DMS53 treated with DMSO at 0.1 percent for 48 hours (cell line): ENCODE data around the gene RPP30.

Experiments
- DNase-seq: peaks from one replicate; lab custom pipeline; 2025; ENCODE audit not compliant: unreplicated experiment; lab: John Stamatoyannopoulos, UW

RPP30 gene

DNA sequence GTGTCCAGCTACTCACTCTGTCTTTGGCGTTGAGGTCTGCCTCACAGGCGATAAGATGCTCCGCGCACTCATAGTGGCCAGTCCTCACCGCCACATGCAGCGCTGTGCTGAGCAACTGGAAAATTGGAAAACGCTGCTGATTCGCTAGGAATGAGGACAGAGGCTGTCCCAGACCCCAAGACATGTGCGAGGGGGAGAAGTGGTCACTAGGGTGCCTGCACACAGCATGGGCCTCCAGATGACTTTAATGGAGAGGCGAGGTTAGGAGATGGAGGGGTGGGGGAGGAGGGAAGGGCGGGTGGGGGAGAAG lies 43.9 kb downstream of the RPP30 start:
- no peak for DNase-seq

DNA sequence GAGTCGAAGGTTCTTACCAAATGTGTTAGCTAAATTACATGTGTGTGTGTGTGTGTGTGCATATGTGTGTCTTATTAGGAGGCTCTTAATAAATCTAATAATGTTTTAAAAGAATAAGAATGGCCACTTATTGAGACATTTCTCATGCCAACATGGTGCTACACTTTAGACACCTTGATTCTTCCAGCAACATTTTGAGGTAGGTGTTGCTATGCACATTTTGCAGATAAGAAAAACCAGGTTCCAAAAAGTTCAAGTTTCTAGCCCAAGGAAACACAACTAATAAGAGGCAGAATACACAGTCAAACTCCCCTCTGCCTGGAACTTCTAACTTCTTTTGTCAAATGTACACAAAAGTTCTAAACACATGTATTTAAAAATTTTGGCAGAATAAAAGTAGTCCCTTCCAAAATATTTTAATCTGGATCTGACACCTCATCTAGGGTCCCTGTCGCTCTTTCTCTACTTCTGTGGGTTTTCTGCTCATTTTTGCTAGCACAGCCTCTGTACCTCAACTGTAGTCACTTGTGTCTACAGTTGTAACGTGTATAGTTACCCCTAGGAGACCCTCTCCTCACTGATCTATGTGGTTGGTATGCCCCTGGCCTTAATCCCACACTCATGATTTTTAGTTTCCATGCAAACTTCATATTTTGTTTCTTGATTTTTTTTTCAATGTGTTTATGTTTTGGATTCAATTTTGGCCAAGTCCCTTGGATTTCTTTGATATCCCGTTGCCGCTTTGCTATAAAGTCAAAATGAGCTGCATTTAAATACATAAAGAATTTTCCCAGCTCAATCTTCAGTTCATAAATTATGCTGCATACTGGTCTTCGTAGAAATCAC lies 44.8 kb downstream of the RPP30 start:
- DNase-seq: no peak

DNA sequence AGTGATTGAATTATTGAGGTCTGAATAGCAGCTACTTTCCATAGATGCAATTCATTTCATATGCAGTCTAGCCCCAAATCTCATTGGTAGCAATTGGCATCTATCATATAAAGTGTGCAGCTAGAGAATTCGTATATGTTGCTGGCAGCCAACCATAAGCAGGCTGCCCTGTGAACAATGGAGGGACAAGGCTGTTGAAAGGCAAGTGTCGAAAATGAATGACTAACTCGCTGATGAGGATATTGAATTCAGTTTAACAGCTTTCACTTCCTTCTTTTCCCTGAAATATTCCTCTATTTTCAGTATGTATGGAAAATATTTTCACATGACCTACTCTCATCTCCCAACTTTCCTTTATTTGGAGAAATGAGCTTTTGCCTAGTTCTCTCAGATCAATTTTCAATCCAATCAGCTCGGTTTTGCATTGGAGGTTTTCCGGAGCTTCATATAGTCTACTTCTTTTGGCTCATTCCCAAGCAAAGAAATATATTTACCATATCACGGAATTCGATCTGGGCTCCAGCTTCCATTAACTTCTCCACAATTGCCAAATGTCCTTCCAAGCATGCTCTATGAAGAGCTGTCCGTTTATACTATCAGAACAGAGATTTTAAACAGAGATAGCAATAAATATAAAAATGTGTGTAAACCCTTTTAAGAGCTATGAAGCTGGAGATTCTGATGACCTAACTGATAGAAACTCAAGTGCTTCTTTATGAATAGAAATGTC lies 45.6 kb downstream of the RPP30 start:
- DNase-seq: no peak

DNA sequence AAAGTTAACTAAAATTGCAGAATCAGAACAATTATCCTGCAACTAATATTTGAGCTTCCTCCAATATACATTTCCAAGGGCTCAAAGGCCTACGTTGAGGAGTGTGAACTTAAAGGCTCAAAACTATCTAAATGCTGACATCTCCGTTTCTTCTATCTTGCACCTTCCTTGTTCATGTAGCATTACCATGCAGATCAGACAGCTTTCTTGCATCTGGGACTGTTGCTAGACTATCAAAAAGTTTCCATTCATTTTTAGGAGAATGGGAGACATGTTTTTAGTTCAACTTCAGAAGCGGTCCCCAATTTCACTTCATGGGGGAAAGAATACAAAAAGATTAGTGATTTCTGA lies 46.2 kb downstream of the RPP30 start:
- no peak for DNase-seq

DNA sequence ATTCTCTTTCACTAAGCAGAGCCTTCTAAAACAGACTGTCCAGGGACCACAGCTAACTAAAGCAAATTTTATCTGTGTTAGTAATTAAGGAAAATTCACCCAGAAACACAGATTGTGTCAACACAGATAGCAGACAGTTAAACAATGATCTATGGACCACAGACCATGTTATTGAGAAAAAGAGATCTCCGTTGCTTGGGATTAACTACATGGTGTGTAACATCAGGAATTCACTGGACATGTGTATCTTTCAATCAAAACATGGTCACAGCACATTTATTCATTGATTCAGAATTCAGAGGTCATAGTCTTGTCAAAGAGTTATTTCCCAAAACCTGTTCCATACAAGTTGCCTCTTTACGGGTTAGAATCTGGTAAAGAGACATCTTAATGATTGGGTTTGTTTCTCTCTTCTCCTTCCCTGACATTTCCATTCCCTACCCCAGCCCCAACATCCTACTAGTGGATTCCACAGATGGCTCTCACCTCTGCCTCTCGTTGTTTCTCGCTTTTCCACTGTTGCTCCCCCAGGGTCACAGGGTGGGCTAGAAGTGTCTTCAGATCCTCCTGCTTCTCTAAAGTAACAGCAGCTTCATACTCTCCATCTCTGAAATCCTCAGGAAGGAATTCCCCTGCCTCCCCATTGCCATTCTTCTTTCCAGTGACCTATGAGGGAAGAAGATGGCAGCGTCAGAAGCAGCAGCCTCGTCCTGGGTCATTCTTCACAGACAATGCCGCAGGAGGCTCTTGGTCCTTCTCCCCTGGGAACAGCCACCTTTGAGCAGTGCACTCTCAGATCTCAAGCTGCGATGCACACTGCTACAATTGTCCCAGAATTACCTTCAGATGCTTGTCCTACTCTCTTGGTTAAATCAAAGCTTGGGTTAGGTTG lies 48.2 kb downstream of the RPP30 start:
- no peak for DNase-seq

DNA sequence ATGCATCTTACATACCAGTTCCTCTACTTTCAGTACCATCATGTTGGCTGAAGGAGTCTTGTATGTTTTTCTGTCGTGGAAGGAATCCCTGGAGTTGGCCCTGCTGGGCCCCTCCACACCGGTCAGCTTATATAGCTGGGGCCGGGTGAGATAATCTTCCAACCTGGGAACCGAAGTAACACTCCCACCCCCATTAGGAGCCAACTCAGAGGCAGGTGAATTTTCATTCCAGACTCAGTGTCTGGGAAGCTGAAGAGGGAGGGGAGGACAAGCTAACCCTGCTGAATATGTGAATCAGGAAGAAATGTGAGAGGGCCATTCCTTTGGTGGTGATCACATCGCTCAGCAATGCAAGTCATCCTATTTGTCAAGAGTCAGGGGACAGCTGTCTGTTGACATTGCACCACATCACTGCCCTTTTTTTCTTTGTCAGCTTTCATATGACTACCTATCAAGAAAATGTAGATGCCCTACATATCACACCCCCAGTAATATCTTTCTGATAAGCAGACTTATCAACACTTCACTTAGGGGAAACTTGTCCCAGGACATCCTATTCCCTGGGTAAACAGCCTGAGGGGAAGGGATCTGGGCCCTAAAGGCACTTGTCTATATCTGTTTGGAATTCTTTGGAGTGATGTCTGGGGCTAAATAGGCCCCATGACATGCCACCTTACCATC lies 49.4 kb downstream of the RPP30 start, which contains the start of gene ANKRD1:
Gene ANKRD1 (minus strand): TSS at position 102 of the 681 bp plus-strand sequence. CDS start 60 bp downstream, at position 42.
- peak; percentile 12 for DNase-seq

DNA sequence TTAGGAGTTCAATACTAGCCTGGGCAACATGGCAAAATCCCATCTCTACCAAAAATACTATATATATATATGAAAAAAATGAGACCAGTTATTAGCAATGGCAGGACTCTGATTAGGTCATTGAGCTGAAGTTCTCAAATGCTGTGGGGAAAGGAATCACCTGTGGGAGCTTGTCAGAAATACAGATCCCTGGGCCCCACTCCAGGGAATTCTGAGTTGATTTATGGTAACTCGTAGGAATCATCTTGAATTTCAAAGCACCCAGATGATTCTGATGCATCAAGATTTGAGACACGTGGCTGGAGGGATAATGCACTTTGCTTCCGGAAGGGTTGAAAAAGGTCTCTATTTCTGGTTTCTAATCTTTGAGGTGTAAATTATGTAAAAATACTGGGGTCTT lies 50.1 kb downstream of the RPP30 start:
- DNase-seq: no peak

DNA sequence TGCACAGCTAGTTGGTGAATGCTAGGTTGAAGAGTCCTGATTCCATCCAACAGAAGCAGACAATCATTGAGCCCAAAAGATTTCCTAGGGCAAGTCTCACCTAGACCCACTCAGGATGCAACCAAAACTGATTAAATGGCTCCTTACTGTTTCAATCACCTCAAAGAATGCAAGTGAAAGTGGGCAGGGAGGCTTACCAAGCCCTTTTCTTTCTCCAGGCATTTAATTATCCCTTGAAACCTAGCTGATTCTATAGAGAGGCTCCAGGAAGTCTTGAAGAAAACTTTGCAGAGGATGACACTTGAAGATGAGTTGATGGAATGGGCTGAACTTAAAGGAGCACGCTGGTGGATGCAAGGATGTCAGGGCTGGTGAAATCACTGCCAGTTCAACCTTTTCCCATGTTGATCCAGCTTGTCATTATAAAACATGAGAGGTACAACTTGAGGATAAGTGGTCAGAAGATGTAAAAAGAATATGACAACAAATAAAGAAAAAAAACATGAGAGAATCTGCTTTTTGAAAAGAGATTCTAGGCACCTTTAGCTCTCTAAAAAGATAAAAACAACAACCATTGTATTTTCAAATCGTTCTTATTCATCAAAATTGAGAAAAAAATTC lies 51.4 kb downstream of the RPP30 start:
- no peak for DNase-seq

DNA sequence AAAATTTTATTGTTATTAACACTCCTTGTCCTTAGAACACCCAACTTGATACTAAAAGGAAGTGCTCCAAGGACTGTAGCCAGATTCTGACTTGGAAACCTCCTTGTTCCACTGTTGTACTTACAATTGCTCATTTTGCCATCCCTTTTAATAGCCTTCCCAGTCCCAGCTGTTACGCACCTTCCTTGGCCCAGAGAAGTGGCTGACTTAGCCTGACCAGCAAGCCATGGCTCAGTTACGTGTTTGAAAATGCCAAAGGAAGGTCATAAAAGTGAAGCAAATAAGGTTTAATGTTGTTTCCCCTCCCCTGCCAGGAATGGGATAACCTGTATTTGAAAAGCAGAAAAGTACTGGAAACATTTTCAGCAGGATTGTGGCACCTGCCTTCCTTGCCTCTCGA lies 52.8 kb downstream of the RPP30 start:
- no peak for DNase-seq

DNA sequence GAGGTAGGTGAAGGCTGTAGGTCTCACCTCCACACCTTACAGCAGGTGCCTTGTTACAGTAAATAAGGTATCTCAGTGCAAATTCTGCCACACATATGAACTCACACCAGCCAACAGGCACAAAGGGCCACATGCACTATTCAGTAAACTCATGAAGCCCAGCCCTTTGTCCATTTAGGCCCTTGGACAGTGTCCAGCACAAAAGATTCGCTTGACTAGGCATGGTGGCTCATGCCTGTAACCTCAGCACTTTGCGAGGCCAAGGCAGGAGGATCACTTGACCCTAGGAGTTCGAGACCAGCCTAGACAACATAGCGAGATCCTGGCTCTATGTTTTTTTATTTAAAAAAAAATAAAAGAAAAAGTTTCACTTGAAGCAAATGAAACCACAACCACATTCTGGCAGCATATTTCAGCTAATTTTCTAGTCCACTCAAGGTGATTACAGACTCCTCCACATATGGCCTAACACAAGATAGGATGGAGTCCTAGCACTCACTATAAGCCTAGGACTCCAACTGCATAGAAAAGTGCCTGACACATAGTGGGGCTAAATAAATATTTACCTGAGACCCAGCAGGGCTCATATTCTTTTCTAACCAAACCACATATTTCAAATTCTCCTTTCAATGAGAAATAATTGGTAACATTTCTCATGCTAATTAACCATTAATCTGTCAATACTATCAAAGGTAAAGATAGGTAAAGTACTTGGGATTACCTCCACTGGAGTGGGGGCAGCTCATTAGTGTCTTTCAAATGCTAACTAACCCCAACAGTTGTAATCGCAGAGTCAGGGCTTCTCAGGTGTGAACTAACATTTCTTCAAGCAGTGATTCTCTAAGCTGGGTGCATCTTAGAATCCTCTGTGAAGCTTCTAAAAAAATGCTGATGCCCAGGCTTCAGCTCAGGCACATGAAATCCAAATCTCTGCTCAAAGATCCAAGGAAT lies 53.6 kb downstream of the RPP30 start:
- no peak for DNase-seq

DNA sequence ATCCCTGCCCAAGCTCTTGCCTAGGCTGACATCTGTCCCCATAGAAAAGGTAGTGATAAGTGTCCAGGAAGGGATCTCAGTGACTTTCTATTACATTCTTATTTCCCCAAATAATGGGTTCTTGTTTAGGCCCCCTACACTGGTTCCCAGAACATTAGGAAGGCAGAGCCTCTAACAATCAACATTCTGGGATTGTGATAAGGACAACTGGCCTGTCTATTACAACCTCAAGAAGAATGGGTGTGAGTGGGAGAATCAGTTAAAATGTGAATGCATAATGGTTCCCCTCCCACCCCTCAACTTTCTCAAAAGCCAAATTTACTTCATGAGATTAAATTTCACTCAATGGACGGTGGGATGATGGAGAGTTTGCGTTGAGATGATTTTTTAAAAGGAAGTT lies 55.5 kb downstream of the RPP30 start:
- no peak for DNase-seq

DNA sequence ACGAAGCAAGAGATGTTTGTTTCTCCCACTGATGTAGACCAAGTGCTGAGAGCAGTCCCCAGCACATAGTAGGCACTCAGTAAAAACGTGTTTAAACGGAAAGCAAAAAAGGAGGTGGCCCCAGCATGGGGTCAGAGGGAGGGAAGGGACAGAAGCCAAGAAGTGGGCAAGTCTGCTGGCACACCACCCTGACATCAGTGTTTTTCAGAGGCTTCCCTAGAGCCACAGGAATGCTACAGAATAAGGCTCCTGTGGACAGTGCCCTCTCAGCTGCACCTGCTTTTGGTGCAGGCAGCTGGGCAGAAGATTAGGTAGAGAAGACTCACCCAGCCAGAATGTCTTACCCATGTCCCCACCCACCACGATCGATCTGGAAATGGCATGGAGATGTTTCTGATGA lies 57.4 kb downstream of the RPP30 start:
- DNase-seq: no peak

DNA sequence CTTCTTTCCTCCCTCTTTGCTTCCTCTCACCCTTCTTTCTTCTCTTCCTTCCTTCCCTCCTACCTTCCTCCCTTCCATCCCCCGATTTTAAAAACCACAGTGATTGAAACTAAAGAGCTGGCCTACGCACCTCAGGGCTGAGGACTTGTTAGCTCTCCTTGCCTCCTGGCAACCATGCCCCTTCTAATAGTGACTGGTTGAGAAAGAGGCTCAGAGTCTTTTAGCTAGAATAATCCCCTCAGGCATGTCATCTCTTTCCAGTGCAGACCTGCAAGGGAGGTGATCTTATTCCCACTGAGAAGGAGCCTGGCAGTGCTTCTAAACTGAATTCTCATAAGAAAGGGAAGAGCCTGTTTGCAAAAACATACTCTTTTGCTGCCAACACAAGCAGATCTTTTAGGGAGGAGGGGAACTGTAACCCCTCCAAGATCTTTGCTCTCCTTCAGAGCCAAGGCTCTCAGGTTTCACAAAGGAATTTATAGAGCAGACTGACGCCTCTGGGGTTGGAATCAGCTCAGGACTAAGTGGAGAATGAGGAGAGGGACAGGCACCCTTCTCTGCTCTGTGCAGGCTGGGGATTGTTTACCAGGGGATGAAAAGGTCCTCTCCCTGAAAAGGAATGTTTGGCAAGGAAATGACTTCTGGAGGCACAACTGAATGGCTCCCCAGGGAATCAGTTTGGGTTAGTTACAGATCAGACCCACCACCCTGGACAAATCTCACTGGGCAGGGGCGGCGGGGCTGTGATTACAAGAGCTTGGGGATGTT lies 58.5 kb downstream of the RPP30 start:
- DNase-seq: no peak

DNA sequence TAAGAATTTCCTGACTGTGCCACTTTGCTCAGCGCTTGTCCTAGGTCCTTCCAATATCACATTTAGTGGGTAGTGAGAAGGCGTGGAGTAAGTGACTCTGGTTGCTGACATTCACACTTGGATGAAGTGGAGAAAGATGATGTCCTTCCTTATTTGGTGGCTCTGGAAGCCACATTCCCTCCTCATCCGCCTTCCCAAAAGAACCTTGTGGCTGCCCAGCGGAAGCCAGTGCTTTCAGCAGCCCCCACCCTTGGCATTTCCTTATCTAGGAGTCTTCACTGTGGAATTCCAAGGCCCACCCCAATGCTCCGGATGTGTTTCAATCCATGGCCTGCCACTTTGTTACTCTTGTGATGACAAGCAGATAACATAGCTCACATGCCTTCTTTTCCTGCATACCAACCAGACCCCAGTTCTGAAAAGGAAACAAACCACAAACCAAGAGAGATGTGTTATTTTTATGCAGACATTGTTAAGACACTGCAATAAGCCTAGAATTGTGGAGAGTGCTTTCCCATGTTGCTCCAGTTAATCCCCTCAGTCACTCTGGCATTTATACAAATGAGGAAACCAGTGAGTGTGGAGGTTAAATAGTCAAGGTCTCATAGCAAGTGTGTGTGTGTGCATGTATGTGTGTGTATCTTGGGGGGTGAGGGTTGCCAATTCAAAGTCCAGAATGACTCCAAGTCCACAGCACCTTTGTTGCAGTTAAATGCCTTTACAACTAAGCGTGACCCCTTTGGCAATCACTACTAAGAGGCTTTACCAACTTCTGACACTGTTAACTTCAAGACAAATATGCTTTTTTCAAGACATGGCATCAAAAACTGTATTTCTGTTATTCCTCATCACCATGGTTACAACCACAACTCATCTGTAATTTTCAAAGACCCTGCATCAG lies 59.4 kb downstream of the RPP30 start:
- no peak for DNase-seq

DNA sequence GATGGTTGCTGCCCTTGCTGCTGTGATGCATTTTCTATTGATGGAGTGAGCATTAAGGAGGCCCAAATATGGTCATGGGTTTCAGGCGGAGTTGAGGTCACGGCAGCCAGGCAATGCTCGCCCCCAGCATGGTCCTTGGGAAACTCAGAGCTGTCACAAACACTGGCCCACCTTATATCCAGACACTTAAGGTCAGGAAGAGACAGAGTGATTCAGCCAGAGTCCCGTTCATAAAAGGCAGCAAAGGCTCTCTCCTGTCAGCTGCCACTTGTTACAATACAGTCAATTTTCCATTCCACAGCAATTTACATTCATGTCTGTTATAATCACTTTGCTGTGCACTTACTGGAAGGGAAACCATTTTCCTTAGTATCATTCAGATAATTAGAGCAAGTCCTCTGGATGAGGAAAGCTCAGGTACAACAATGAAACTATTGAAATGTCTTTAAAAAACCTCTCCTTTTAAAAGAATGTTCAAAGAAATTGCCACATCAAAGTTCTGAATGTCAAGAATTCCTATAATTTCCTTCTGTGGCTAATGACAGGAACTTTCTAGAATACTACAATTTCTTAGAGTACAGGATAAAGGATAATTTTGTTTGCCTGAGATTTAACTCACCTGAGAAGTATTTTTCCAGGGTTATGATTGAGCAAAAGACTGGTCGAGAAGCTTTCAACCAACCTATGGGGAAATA lies 64.0 kb downstream of the RPP30 start:
- no peak for DNase-seq

DNA sequence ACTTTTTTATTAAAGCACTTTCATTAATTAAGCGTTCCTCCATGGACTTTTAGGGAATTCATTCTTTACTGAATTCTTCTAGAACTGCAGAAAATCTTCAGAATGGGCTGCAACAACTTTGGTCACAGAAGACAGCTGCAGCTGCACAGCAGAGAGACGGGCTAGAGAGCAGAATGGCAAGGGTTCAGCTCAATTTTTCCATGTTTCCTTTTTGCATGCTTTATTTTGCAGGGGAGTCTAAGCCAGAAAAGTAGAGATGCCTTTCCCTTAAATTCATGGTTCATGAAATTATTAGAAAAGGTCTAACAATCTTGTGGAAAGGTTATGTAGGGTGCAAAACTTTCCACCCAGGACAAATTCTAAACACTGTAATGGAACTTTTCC lies 64.5 kb downstream of the RPP30 start:
- DNase-seq: no peak

DNA sequence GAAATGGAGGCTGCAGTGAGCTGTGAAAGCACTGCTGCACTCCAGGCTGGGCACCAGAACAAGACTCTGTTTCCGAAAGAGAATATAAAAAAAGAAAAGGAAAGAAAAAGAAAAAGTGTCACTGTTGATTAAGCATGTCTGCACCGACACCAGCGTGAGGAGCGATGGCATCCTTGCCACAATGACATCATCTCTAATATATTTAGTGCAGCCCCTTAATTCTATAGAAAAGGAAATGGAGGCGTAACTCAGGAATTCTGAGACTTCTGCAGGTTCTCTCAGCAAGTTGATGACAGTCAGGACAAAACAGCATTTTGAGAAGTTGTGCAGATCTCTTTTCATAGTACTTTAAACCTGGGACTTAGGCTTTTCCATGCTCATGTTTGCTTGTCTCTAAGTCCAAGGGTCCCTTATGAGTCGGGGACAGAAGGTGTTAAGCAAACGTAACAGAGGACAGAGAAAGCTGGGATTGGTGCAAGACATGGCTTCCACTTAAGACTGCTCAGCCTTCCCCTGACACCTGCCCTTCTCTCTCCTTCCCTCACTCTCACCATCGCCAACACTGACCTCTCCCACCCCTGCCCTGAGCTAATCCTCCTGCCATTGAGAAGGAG lies 66.0 kb downstream of the RPP30 start:
- DNase-seq: no peak
